HCT116 (cell line): ENCODE data around the gene ZFP1.
"Not testable (repeated sequence)": the region's sequence is repeated elsewhere in the genome, so short reads cannot be mapped to it uniquely, and the experiment has no call there.

Experiments
- EZH2 ChIP-seq: fragments of 200-600 bp; sonication (generic); IDR thresholded peaks from 2 replicates; pipeline ENCODE4 v1.6.1; 2017; ENCODE audit warnings: antibody characterized with exemption, mixed run types
- EZH2phosphoT487 ChIP-seq: fragments of 200-600 bp; IDR thresholded peaks from 2 replicates; pipeline ENCODE4 v1.6.1; 2018; ENCODE audit warnings: antibody characterized with exemption, borderline replicate concordance
- JUND ChIP-seq: IDR thresholded peaks from 2 replicates; pipeline ENCODE4 v1.6.1; 2012
- POLR2A ChIP-seq: IDR thresholded peaks from 2 replicates; pipeline ENCODE4 v1.7.0; 2011; ENCODE audit warnings: borderline replicate concordance; ENCODE audit not compliant: insufficient read depth, insufficient read length; ENCODE audit errors: extremely low read depth
- POLR2AphosphoS5 ChIP-seq: IDR thresholded peaks from 2 replicates; pipeline ENCODE4 v1.6.1; 2011; ENCODE audit warnings: mild to moderate bottlenecking, low read depth, low read length, moderate library complexity
- RAD21 ChIP-seq: IDR thresholded peaks from 2 replicates; pipeline ENCODE4 v1.6.1; 2012; ENCODE audit warnings: low read depth, mild to moderate bottlenecking
- SP1 ChIP-seq: IDR thresholded peaks from 2 replicates; pipeline ENCODE4 v1.6.1; 2012; ENCODE audit warnings: low read depth
- TF ChIP-seq, protein P1 (sequence below), 3 experiments: fragments of 200-600 bp in 1 of 3; sonication (generic) in 1 of 3; IDR thresholded peaks in 2 of 3; conservative IDR thresholded peaks in 1 of 3; 2 replicates each; pipeline ENCODE4 v1.5.1; 2012 to 2017; ENCODE audit warnings: low read depth in 2 of 3, low read length in 2 of 3, antibody characterized with exemption in 1 of 3, borderline replicate concordance in 1 of 3, control low read depth in 1 of 3, mild to moderate bottlenecking in 1 of 3, mixed read lengths in 1 of 3, mixed run types in 1 of 3, moderate library complexity in 1 of 3; ENCODE audit not compliant: insufficient read depth in 1 of 3
- TF ChIP-seq, protein P2 (sequence below): IDR thresholded peaks from 2 replicates; pipeline ENCODE4 v1.6.1; 2012; ENCODE audit warnings: low read depth

DNA sequence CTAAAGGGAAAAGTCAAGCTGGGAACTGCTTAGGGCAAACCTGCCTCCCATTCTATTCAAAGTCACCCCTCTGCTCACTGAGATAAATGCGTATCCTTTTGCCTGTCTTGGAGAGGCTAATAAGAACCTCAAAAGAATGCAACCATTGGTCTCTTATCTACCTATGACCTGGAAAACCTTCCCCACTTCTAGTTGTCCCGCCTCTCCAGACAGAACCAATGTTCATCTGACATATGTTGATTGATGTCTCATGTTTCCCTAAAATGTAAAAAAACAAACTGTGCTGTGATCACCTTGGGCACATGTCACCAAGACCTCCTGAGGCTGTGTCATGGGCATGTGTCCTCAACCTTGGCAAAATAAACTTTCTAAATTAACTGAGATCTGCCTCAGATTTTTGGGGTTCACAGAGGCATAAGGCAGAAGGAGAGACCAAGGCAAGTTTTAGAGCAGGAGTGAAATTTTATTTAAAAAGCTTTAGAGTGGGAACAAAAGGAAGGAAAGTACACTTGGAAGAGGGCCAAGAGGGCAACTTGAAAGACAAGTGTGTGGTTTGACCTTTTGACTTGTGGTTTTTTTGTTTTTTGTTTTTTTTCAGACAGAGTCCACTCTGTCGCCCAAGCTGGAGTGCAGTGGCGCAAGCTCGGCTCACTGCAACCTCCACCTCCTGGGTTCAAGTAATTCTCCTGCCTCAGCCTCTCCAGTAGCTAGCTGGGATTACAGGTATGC, 18.7 kb upstream of the ZFP1 start:
- not testable (repeated sequence) for TF ChIP-seq RAD21, POLR2AphosphoS5, EZH2phosphoT487, POLR2A, EZH2, SP1, JUND
- TF ChIP-seq, protein P1, sequence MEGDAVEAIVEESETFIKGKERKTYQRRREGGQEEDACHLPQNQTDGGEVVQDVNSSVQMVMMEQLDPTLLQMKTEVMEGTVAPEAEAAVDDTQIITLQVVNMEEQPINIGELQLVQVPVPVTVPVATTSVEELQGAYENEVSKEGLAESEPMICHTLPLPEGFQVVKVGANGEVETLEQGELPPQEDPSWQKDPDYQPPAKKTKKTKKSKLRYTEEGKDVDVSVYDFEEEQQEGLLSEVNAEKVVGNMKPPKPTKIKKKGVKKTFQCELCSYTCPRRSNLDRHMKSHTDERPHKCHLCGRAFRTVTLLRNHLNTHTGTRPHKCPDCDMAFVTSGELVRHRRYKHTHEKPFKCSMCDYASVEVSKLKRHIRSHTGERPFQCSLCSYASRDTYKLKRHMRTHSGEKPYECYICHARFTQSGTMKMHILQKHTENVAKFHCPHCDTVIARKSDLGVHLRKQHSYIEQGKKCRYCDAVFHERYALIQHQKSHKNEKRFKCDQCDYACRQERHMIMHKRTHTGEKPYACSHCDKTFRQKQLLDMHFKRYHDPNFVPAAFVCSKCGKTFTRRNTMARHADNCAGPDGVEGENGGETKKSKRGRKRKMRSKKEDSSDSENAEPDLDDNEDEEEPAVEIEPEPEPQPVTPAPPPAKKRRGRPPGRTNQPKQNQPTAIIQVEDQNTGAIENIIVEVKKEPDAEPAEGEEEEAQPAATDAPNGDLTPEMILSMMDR (IDR thresholded peaks at IDR 0.05 in 2 of 3, conservative IDR thresholded peaks at IDR 0.05 in 1 of 3; ENCODE audit: borderline replicate concordance in 1 of 3, insufficient read depth in 1 of 3, low read depth in 2 of 3, low read length in 2 of 3) = not testable (repeated sequence)
- TF ChIP-seq, protein P2, sequence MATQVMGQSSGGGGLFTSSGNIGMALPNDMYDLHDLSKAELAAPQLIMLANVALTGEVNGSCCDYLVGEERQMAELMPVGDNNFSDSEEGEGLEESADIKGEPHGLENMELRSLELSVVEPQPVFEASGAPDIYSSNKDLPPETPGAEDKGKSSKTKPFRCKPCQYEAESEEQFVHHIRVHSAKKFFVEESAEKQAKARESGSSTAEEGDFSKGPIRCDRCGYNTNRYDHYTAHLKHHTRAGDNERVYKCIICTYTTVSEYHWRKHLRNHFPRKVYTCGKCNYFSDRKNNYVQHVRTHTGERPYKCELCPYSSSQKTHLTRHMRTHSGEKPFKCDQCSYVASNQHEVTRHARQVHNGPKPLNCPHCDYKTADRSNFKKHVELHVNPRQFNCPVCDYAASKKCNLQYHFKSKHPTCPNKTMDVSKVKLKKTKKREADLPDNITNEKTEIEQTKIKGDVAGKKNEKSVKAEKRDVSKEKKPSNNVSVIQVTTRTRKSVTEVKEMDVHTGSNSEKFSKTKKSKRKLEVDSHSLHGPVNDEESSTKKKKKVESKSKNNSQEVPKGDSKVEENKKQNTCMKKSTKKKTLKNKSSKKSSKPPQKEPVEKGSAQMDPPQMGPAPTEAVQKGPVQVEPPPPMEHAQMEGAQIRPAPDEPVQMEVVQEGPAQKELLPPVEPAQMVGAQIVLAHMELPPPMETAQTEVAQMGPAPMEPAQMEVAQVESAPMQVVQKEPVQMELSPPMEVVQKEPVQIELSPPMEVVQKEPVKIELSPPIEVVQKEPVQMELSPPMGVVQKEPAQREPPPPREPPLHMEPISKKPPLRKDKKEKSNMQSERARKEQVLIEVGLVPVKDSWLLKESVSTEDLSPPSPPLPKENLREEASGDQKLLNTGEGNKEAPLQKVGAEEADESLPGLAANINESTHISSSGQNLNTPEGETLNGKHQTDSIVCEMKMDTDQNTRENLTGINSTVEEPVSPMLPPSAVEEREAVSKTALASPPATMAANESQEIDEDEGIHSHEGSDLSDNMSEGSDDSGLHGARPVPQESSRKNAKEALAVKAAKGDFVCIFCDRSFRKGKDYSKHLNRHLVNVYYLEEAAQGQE = not testable (repeated sequence)
